HUES48 (cell line): ENCODE results near the gene TMEM44.
"Not testable (repeated sequence)": the region's sequence is repeated elsewhere in the genome, so short reads cannot be mapped to it uniquely, and the experiment has no call there.

Experiments used
- H3K27ac ChIP-seq: one replicate; pipeline ENCODE4 v1.7.0; 2013; ENCODE audit warnings: low read depth, low read length, inconsistent platforms
- H3K27me3 ChIP-seq: 2 replicates; pipeline ENCODE4 v1.6.1; 2013; ENCODE audit warnings: mild to moderate bottlenecking, low read length; ENCODE audit not compliant: control insufficient read depth, insufficient read depth
- H3K36me3 ChIP-seq: 2 replicates; pipeline ENCODE4 v1.6.1; 2013; ENCODE audit warnings: low read length; ENCODE audit not compliant: control insufficient read depth, insufficient read depth
- H3K4me1 ChIP-seq: 2 replicates; pipeline ENCODE4 v1.6.1; 2013; ENCODE audit warnings: mild to moderate bottlenecking, low read length; ENCODE audit not compliant: control insufficient read depth, insufficient read depth
- H3K4me3 ChIP-seq: 2 replicates; pipeline ENCODE4 v1.5.1; 2013; ENCODE audit warnings: mild to moderate bottlenecking, low read depth, low read length
- H3K9ac ChIP-seq: 2 replicates; pipeline ENCODE4 v1.6.1; 2013; ENCODE audit warnings: mild to moderate bottlenecking, low read depth, low read length, moderate library complexity
- H3K9me3 ChIP-seq: 2 replicates; pipeline ENCODE4 v1.6.1; 2013; ENCODE audit warnings: low read length; ENCODE audit not compliant: control insufficient read depth, insufficient read depth

TMEM44 gene

GRCh38 chr3:194610689-194611088 lies 22.5 kb downstream of the TMEM44 start:
- H3K4me1 ChIP-seq, result no peaks in the 10 kb centered on the region
- no peaks in the 10 kb centered on the region for H3K9me3 ChIP-seq

GRCh38 chr3:194609601-194610000 lies 23.6 kb downstream of the TMEM44 start:
- Histone ChIP-seq H3K9me3 (no peaks in the 10 kb centered on the region), H3K4me3 (no peak overlapping the region), H3K27ac (no peak overlapping the region), H3K27me3 (no peaks in the 10 kb centered on the region), H3K9ac (no peak overlapping the region), H3K4me1 (no peaks in the 10 kb centered on the region), H3K36me3 (peaks cover 2% of the 10 kb centered on the region; the same call in 1 of the 2 replicates)

More at GRCh38 chr3:194610689-194611088, 22.5 kb downstream of the TMEM44 start:
- Histone ChIP-seq H3K36me3 (peaks cover 8% of the 10 kb centered on the region; the same call in 1 of the 2 replicates), H3K9ac (no peak overlapping the region; the same call in 1 of the 2 replicates), H3K4me3 (no peak overlapping the region), H3K27ac (no peak overlapping the region), H3K27me3 (no peaks in the 10 kb centered on the region)

GRCh38 chr3:194608981-194609380 lies 24.2 kb downstream of the TMEM44 start:
- Histone ChIP-seq H3K4me3 (no peak overlapping the region), H3K27me3 (no peaks in the 10 kb centered on the region), H3K9me3 (no peaks in the 10 kb centered on the region), H3K4me1 (no peaks in the 10 kb centered on the region), H3K9ac (no peak overlapping the region), H3K27ac (no peak overlapping the region), H3K36me3 (no peaks in the 10 kb centered on the region; the same call in 1 of the 2 replicates)

- H3K27me3 ChIP-seq, result no peaks in the 10 kb centered on the region
- peaks cover 6% of the 10 kb centered on the region; the same call in 1 of the 2 replicates for H3K36me3 ChIP-seq
- no peaks in the 10 kb centered on the region for H3K9me3 ChIP-seq
- H3K27ac ChIP-seq, result no peak overlapping the region
- no peak overlapping the region for H3K9ac ChIP-seq
- H3K4me3 ChIP-seq, result no peak overlapping the region
- H3K4me1 ChIP-seq, result no peaks in the 10 kb centered on the region
Measured at GRCh38 chr3:194607592-194608389, 25.4 kb downstream of the TMEM44 start.

- H3K27me3 ChIP-seq, result no peaks in the 10 kb centered on the region
- H3K4me3 ChIP-seq, result no peak overlapping the region
- H3K27ac ChIP-seq, result no peak overlapping the region
- no peaks in the 10 kb centered on the region for H3K9me3 ChIP-seq
- no peaks in the 10 kb centered on the region for H3K4me1 ChIP-seq
- H3K36me3 ChIP-seq, result peaks cover 7% of the 10 kb centered on the region; the same call in 1 of the 2 replicates
- H3K9ac ChIP-seq, result no peak overlapping the region
Measured at GRCh38 chr3:194606941-194607340, 26.3 kb downstream of the TMEM44 start.

- Histone ChIP-seq H3K4me3 (no peak overlapping the region), H3K27me3 (no peaks in the 10 kb centered on the region), H3K36me3 (peaks cover 7% of the 10 kb centered on the region; the same call in 1 of the 2 replicates), H3K9me3 (no peaks in the 10 kb centered on the region), H3K27ac (no peak overlapping the region), H3K4me1 (no peaks in the 10 kb centered on the region), H3K9ac (no peak overlapping the region)
Measured at GRCh38 chr3:194606163-194606562, 27.1 kb downstream of the TMEM44 start.

- H3K9ac ChIP-seq, H3K4me3 ChIP-seq, H3K27me3 ChIP-seq, H3K4me1 ChIP-seq, H3K27ac ChIP-seq, H3K9me3 ChIP-seq, H3K36me3 ChIP-seq: not testable (repeated sequence)
Measured at GRCh38 chr3:194605314-194605713, 27.9 kb downstream of the TMEM44 start.

- no peak overlapping the region for H3K9ac ChIP-seq
- no peaks in the 10 kb centered on the region for H3K9me3 ChIP-seq
- no peak overlapping the region for H3K4me3 ChIP-seq
- no peaks in the 10 kb centered on the region for H3K4me1 ChIP-seq
- no peaks in the 10 kb centered on the region for H3K27me3 ChIP-seq
- peaks cover 7% of the 10 kb centered on the region; the same call in 1 of the 2 replicates for H3K36me3 ChIP-seq
- H3K27ac ChIP-seq, result no peak overlapping the region
Measured at GRCh38 chr3:194604837-194605236, 28.4 kb downstream of the TMEM44 start.

GRCh38 chr3:194604126-194604525 lies 29.1 kb downstream of the TMEM44 start:
- Histone ChIP-seq H3K4me1 (no peaks in the 10 kb centered on the region), H3K9me3 (no peaks in the 10 kb centered on the region), H3K4me3 (no peak overlapping the region), H3K27me3 (no peaks in the 10 kb centered on the region), H3K36me3 (peaks cover 7% of the 10 kb centered on the region; the same call in 1 of the 2 replicates), H3K9ac (no peak overlapping the region), H3K27ac (no peak overlapping the region)

- Histone ChIP-seq H3K9ac (0 out of 2 replicates have a peak overlapping the region, but pooled peaks have one; percentile 24), H3K27me3 (no peaks in the 10 kb centered on the region), H3K4me1 (no peaks in the 10 kb centered on the region), H3K36me3 (peaks cover 7% of the 10 kb centered on the region; the same call in 1 of the 2 replicates), H3K27ac (no peak overlapping the region), H3K9me3 (no peaks in the 10 kb centered on the region), H3K4me3 (no peak overlapping the region)
Measured at GRCh38 chr3:194602669-194603171, 30.5 kb downstream of the TMEM44 start.
